Measurements from ENCODE around the gene EFCAB6.

EFCAB6 gene

GRCh38 chr22:43706151-43706550 is 106.0 kb downstream of the EFCAB6 start:
- no peaks in the 10 kb centered on the region; the same call in 1 of the 2 replicates for H3K9me3 ChIP-seq (ENCODE audit: low read length)
- H3K27me3 ChIP-seq (ENCODE audit: insufficient read depth, low read length), result no peaks in the 10 kb centered on the region
- no peaks in the 10 kb centered on the region for H3K9me2 ChIP-seq (ENCODE audit: low read depth, low read length)
- no peaks in the 10 kb centered on the region for H3K36me3 ChIP-seq (ENCODE audit: insufficient read depth, low read length)
- H3K27ac ChIP-seq (ENCODE audit: low read depth, low read length, poor library complexity, severe bottlenecking), result no peak overlapping the region
- H3K79me2 ChIP-seq (ENCODE audit: insufficient read depth, low read length), result no peaks in the 10 kb centered on the region
- no peak overlapping the region for H3K4me2 ChIP-seq (ENCODE audit: low read length)
- H3K4me1 ChIP-seq (ENCODE audit: insufficient read depth, low read length, severe bottlenecking), result no peaks in the 10 kb centered on the region
- no peaks in the 10 kb centered on the region for H4K20me1 ChIP-seq (ENCODE audit: insufficient read depth, low read length)
- H3F3A ChIP-seq (ENCODE audit: insufficient read depth, low read length), result no peaks in the 10 kb centered on the region
- H2AFZ ChIP-seq (ENCODE audit: low read length), result no peak overlapping the region
- no peak for TF ChIP-seq EZH2 (IDR thresholded peaks at IDR 0.05; ENCODE audit: borderline replicate concordance, low read length)
- H3K9ac ChIP-seq (ENCODE audit: low read length), result no peak overlapping the region
- no peak overlapping the region for H3K4me3 ChIP-seq (ENCODE audit: low read depth, low read length, poor library complexity, severe bottlenecking)

DNA sequence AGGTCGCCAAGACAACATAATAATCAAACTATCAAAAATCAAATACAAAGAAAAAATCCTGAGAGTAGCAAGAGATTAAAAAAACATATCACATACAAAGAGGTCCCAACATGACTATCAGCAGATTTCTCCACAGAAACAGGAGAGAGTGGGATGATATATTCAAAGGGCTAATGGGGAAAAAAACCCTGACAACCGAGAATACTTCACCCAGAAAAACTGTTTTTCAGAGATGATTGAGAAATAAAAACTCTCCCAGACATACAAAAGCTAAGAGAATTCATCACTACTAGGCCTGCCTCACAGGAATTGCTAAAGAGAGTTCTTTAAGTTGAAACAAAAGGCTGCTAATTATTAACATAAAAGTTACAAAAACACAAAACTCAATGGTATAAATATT is 108.1 kb downstream of the EFCAB6 start:
- Histone ChIP-seq H3K9me3 (ENCODE audit: low read length) (no peaks in the 10 kb centered on the region; the same call in 1 of the 2 replicates), H2AFZ (ENCODE audit: low read length) (no peak overlapping the region), H3F3A (ENCODE audit: insufficient read depth, low read length) (no peaks in the 10 kb centered on the region), H3K4me2 (ENCODE audit: low read length) (no peak overlapping the region), H3K27me3 (ENCODE audit: insufficient read depth, low read length) (no peaks in the 10 kb centered on the region), H3K4me3 (ENCODE audit: low read depth, low read length, poor library complexity, severe bottlenecking) (no peak overlapping the region), H3K79me2 (ENCODE audit: insufficient read depth, low read length) (no peaks in the 10 kb centered on the region), H3K9me2 (ENCODE audit: low read depth, low read length) (no peaks in the 10 kb centered on the region), H3K27ac (ENCODE audit: low read depth, low read length, poor library complexity, severe bottlenecking) (no peak overlapping the region), H4K20me1 (ENCODE audit: insufficient read depth, low read length) (no peaks in the 10 kb centered on the region), H3K9ac (ENCODE audit: low read length) (no peak overlapping the region), H3K4me1 (ENCODE audit: insufficient read depth, low read length, severe bottlenecking) (no peaks in the 10 kb centered on the region), H3K36me3 (ENCODE audit: insufficient read depth, low read length) (no peaks in the 10 kb centered on the region)
- TF ChIP-seq CTCF (IDR thresholded peaks at IDR 0.05; ENCODE audit: low read length) (no peak), EZH2 (IDR thresholded peaks at IDR 0.05; ENCODE audit: borderline replicate concordance, low read length) (no peak)

DNA sequence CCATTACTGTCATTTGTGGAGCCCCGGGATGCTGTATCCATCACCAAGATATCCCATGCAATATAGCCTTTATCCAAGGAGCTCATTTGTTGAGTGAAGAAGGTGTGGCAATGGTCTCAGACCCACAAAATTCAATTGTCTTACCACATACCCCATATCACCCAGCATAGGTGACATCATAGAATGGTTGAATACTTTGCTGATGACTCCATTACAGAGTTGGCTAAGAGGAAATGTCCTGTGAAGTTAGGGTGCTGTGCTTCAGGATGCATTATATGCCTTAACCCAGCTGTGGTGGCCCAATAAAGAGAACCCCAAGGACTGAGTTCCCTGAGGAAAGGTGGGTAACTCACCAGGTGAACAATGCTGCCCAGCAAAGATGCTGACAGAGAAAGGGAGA is 113.7 kb downstream of the EFCAB6 start:
- Histone ChIP-seq H3K9ac (ENCODE audit: low read length) (no peak overlapping the region), H3K27me3 (ENCODE audit: insufficient read depth, low read length) (no peaks in the 10 kb centered on the region), H3K36me3 (ENCODE audit: insufficient read depth, low read length) (no peaks in the 10 kb centered on the region), H4K20me1 (ENCODE audit: insufficient read depth, low read length) (no peaks in the 10 kb centered on the region), H3K4me1 (ENCODE audit: insufficient read depth, low read length, severe bottlenecking) (no peaks in the 10 kb centered on the region), H3K79me2 (ENCODE audit: insufficient read depth, low read length) (no peaks in the 10 kb centered on the region), H3K4me2 (ENCODE audit: low read length) (no peak overlapping the region), H3K4me3 (ENCODE audit: low read depth, low read length, poor library complexity, severe bottlenecking) (no peak overlapping the region), H3F3A (ENCODE audit: insufficient read depth, low read length) (no peaks in the 10 kb centered on the region), H3K9me3 (ENCODE audit: low read length) (no peaks in the 10 kb centered on the region; the same call in 1 of the 2 replicates), H2AFZ (ENCODE audit: low read length) (no peak overlapping the region), H3K27ac (ENCODE audit: low read depth, low read length, poor library complexity, severe bottlenecking) (no peak overlapping the region), H3K9me2 (ENCODE audit: low read depth, low read length) (no peaks in the 10 kb centered on the region)
- no peak for TF ChIP-seq CTCF (IDR thresholded peaks at IDR 0.05; ENCODE audit: low read length)

DNA sequence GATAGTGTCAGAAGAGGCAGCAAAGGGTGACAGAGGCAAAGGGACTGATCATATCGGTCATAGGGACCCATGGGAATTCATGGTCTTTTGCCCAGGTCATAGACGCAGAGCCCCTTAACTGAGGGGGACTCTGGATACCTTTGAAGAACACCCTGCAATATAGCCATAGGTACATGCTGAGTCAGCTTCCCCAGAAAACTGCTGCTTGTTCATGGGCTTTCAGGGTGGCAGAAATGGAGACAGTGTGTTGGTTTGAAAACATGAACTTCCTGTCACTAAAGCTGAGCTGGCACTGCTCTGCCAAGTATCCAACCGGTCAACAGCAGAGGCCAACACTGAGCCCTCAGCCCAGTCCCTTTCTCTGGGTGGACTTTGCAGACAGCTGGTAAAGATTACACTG is 114.2 kb downstream of the EFCAB6 start:
- no peaks in the 10 kb centered on the region for H3K9me3 ChIP-seq (ENCODE audit: low read length)
- no peak overlapping the region for H3K4me3 ChIP-seq (ENCODE audit: low read depth, low read length, poor library complexity, severe bottlenecking)
- H3K27me3 ChIP-seq (ENCODE audit: insufficient read depth, low read length), result no peaks in the 10 kb centered on the region
- H3K4me1 ChIP-seq (ENCODE audit: insufficient read depth, low read length, severe bottlenecking), result no peaks in the 10 kb centered on the region
- H3F3A ChIP-seq (ENCODE audit: insufficient read depth, low read length), result no peaks in the 10 kb centered on the region
- no peaks in the 10 kb centered on the region for H3K36me3 ChIP-seq (ENCODE audit: insufficient read depth, low read length)
- TF ChIP-seq CTCF (IDR thresholded peaks at IDR 0.05; ENCODE audit: low read length) (no peak), EZH2 (IDR thresholded peaks at IDR 0.05; ENCODE audit: borderline replicate concordance, low read length) (no peak)
- no peak overlapping the region for H3K27ac ChIP-seq (ENCODE audit: low read depth, low read length, poor library complexity, severe bottlenecking)
- no peaks in the 10 kb centered on the region for H3K9me2 ChIP-seq (ENCODE audit: low read depth, low read length)
- no peaks in the 10 kb centered on the region for H4K20me1 ChIP-seq (ENCODE audit: insufficient read depth, low read length)
- H3K79me2 ChIP-seq (ENCODE audit: insufficient read depth, low read length), result no peaks in the 10 kb centered on the region
- H3K9ac ChIP-seq (ENCODE audit: low read length), result no peak overlapping the region
- H2AFZ ChIP-seq (ENCODE audit: low read length), result no peak overlapping the region
- no peak overlapping the region for H3K4me2 ChIP-seq (ENCODE audit: low read length)
